ENCODE measurements around the gene TENM4.

TENM4 gene

GRCh38 chr11:78748918-78749690, 691.7 kb downstream of the TENM4 start:
- H3K79me2 ChIP-seq (ENCODE audit: control insufficient read depth, low read length) = no peaks in the 10 kb centered on the region
- no peaks in the 10 kb centered on the region for H3K9me2 ChIP-seq (replicated peaks; ENCODE audit: control insufficient read depth, low read length)
- TF ChIP-seq EZH2phosphoT487 (IDR thresholded peaks at IDR 0.05; ENCODE audit: borderline replicate concordance, low read length) = no peak
- no peak for TF ChIP-seq CTCF (IDR thresholded peaks at IDR 0.05; ENCODE audit: low read depth, low read length, poor library complexity, severe bottlenecking)
- no peaks in the 10 kb centered on the region for H3K9me3 ChIP-seq (ENCODE audit: control insufficient read depth, insufficient read depth, low read length)
- H3F3A ChIP-seq (ENCODE audit: control insufficient read depth, insufficient read depth) = no peaks in the 10 kb centered on the region
- H4K20me1 ChIP-seq (ENCODE audit: control insufficient read depth, insufficient read depth, low read depth, low read length) = no peaks in the 10 kb centered on the region
- no peak overlapping the region for H3K4me2 ChIP-seq (ENCODE audit: low read length)
- H3K4me3 ChIP-seq (ENCODE audit: low read length) = no peak overlapping the region
- H3K27ac ChIP-seq (ENCODE audit: low read depth, low read length) = no peak overlapping the region
- no peaks in the 10 kb centered on the region for H3K4me1 ChIP-seq (ENCODE audit: control insufficient read depth, low read length)
- peaks cover 6% of the 10 kb centered on the region; the same call in 1 of the 2 replicates for H3K27me3 ChIP-seq (ENCODE audit: control insufficient read depth, low read length)
- no peaks in the 10 kb centered on the region for H3K36me3 ChIP-seq (ENCODE audit: control insufficient read depth, low read length)

GRCh38 chr11:78744949-78745348, 695.9 kb downstream of the TENM4 start:
- Histone ChIP-seq H4K20me1 (ENCODE audit: control insufficient read depth, insufficient read depth, low read depth, low read length) (no peaks in the 10 kb centered on the region), H3K36me3 (ENCODE audit: control insufficient read depth, low read length) (no peaks in the 10 kb centered on the region), H3K4me3 (ENCODE audit: low read length) (no peak overlapping the region), H3K4me1 (ENCODE audit: control insufficient read depth, low read length) (no peaks in the 10 kb centered on the region), H3K27ac (ENCODE audit: low read depth, low read length) (no peak overlapping the region), H3K4me2 (ENCODE audit: low read length) (no peak overlapping the region), H3K79me2 (ENCODE audit: control insufficient read depth, low read length) (no peaks in the 10 kb centered on the region), H3F3A (ENCODE audit: control insufficient read depth, insufficient read depth) (no peaks in the 10 kb centered on the region), H3K9me2 (replicated peaks; ENCODE audit: control insufficient read depth, low read length) (no peaks in the 10 kb centered on the region), H3K27me3 (ENCODE audit: control insufficient read depth, low read length) (peaks cover 3% of the 10 kb centered on the region; the same call in 1 of the 2 replicates), H3K9me3 (ENCODE audit: control insufficient read depth, insufficient read depth, low read length) (no peaks in the 10 kb centered on the region)
- TF ChIP-seq EZH2phosphoT487 (IDR thresholded peaks at IDR 0.05; ENCODE audit: borderline replicate concordance, low read length) = no peak
- TF ChIP-seq CTCF (IDR thresholded peaks at IDR 0.05; ENCODE audit: low read depth, low read length, poor library complexity, severe bottlenecking) = no peak

- H3K9me2 ChIP-seq (replicated peaks; ENCODE audit: control insufficient read depth, low read length) = no peaks in the 10 kb centered on the region
- H3F3A ChIP-seq (ENCODE audit: control insufficient read depth, insufficient read depth) = no peaks in the 10 kb centered on the region
- TF ChIP-seq EZH2phosphoT487 (IDR thresholded peaks at IDR 0.05; ENCODE audit: borderline replicate concordance, low read length) = no peak
- no peak for TF ChIP-seq CTCF (IDR thresholded peaks at IDR 0.05; ENCODE audit: low read depth, low read length, poor library complexity, severe bottlenecking)
- no peaks in the 10 kb centered on the region for H4K20me1 ChIP-seq (ENCODE audit: control insufficient read depth, insufficient read depth, low read depth, low read length)
- H3K27me3 ChIP-seq (ENCODE audit: control insufficient read depth, low read length) = no peaks in the 10 kb centered on the region
- no peaks in the 10 kb centered on the region for H3K79me2 ChIP-seq (ENCODE audit: control insufficient read depth, low read length)
- no peaks in the 10 kb centered on the region for H3K4me1 ChIP-seq (ENCODE audit: control insufficient read depth, low read length)
- no peaks in the 10 kb centered on the region for H3K9me3 ChIP-seq (ENCODE audit: control insufficient read depth, insufficient read depth, low read length)
- no peaks in the 10 kb centered on the region for H3K36me3 ChIP-seq (ENCODE audit: control insufficient read depth, low read length)
- no peak overlapping the region for H3K4me2 ChIP-seq (ENCODE audit: low read length)
- no peak overlapping the region for H3K4me3 ChIP-seq (ENCODE audit: low read length)
- no peak overlapping the region for H3K27ac ChIP-seq (ENCODE audit: low read depth, low read length)
Observed at GRCh38 chr11:78744202-78744601, 696.6 kb downstream of the TENM4 start.

Data from DOHH2 (cell line).